ENCODE data around the gene TSPAN5. TPM values are rescaled to one million over a fixed set of nuclear protein-coding genes. Genes with fewer than 3 reads are reported as not detected.

The TSPAN5 gene
- polyA plus RNA-seq, 1 donor (not counting 4 experiments of a cell fraction or from before 2014, with no cell fraction given) = 45.5 TPM

- Histone ChIP-seq H3K4me2 (ENCODE audit: control insufficient read depth, extremely low read depth, insufficient read depth, low read depth, low read length) (peak overlapping the region; percentile 41), H3K79me2 (ENCODE audit: control insufficient read depth, insufficient read depth, low read length) (peaks cover 58% of the 10 kb centered on the region), H2AFZ (ENCODE audit: control insufficient read depth, low read length) (no peak overlapping the region), H3K27me3 (ENCODE audit: control insufficient read depth, extremely low read depth, insufficient read depth, low read length) (no peaks in the 10 kb centered on the region), H3K4me3 (ENCODE audit: control insufficient read depth in 2 of 3, extremely low read depth in 1 of 3, insufficient read depth in 2 of 3, low read depth in 1 of 3, low read length in 3 of 3) (no peak overlapping the region), H4K20me1 (ENCODE audit: control insufficient read depth, extremely low read depth, insufficient read depth, low read length) (no peaks in the 10 kb centered on the region), H3K9me1 (ENCODE audit: control insufficient read depth, extremely low read depth, insufficient read depth, low read length) (no peaks in the 10 kb centered on the region), H3K9ac (ENCODE audit: control insufficient read depth, extremely low read depth, insufficient read depth, low read length) (peak overlapping the region; percentile 3), H3K27ac (ENCODE audit: control insufficient read depth, insufficient read depth, low read length) (peak overlapping the region; percentile 36), H3K4me1 (ENCODE audit: control insufficient read depth, extremely low read depth, insufficient read depth, low read length) (peaks cover 21% of the 10 kb centered on the region), H3K9me3 (ENCODE audit: control insufficient read depth, low read depth, low read length) (no peaks in the 10 kb centered on the region), H3K36me3 (ENCODE audit: control insufficient read depth in 2 of 2, extremely low read depth in 1 of 2, insufficient read depth in 2 of 2, low read length in 2 of 2) (no peaks in the 10 kb centered on the region)
- no peak for DNase-seq (ENCODE audit: low read depth, low spot score)
- FAIRE-seq = peak; percentile 81
- dilution Hi-C loops (cut with MboI; ENCODE audit: extremely low pct_ligation_motif_present, low sequenced_read_pairs) = no loop called here
- no peak for TF ChIP-seq CTCF (optimal IDR thresholded peaks at IDR 0.05 in 1 of 3, IDR thresholded peaks at IDR 0.05 in 1 of 3, conservative IDR thresholded peaks at IDR 0.05 in 1 of 3; ENCODE audit: extremely low read depth in 1 of 3, insufficient read depth in 2 of 3, low read length in 3 of 3)
- no peak for TF ChIP-seq EZH2 (IDR thresholded peaks at IDR 0.05; ENCODE audit: low read length)
These were observed 101.1 kb downstream of the TSPAN5 start for GRCh38 chr4:98557194-98557892.

- DNase-seq (ENCODE audit: low read depth, low spot score) (no peak), FAIRE-seq (no peak)
- Histone ChIP-seq H4K20me1 (ENCODE audit: control insufficient read depth, extremely low read depth, insufficient read depth, low read length) (no peaks in the 10 kb centered on the region), H3K79me2 (ENCODE audit: control insufficient read depth, insufficient read depth, low read length) (peaks cover 56% of the 10 kb centered on the region), H3K27me3 (ENCODE audit: control insufficient read depth, extremely low read depth, insufficient read depth, low read length) (no peaks in the 10 kb centered on the region), H3K4me2 (ENCODE audit: control insufficient read depth, extremely low read depth, insufficient read depth, low read depth, low read length) (no peak overlapping the region), H2AFZ (ENCODE audit: control insufficient read depth, low read length) (no peak overlapping the region), H3K36me3 (ENCODE audit: control insufficient read depth in 2 of 2, extremely low read depth in 1 of 2, insufficient read depth in 2 of 2, low read length in 2 of 2) (no peaks in the 10 kb centered on the region), H3K4me1 (ENCODE audit: control insufficient read depth, extremely low read depth, insufficient read depth, low read length) (peaks cover 13% of the 10 kb centered on the region), H3K9me1 (ENCODE audit: control insufficient read depth, extremely low read depth, insufficient read depth, low read length) (no peaks in the 10 kb centered on the region), H3K9ac (ENCODE audit: control insufficient read depth, extremely low read depth, insufficient read depth, low read length) (no peak overlapping the region), H3K9me3 (ENCODE audit: control insufficient read depth, low read depth, low read length) (no peaks in the 10 kb centered on the region), H3K4me3 (ENCODE audit: control insufficient read depth in 2 of 3, extremely low read depth in 1 of 3, insufficient read depth in 2 of 3, low read depth in 1 of 3, low read length in 3 of 3) (no peak overlapping the region), H3K27ac (ENCODE audit: control insufficient read depth, insufficient read depth, low read length) (no peak overlapping the region)
- no peak for TF ChIP-seq CTCF (optimal IDR thresholded peaks at IDR 0.05 in 1 of 3, IDR thresholded peaks at IDR 0.05 in 1 of 3, conservative IDR thresholded peaks at IDR 0.05 in 1 of 3; ENCODE audit: extremely low read depth in 1 of 3, insufficient read depth in 2 of 3, low read length in 3 of 3)
- no peak for TF ChIP-seq EZH2 (IDR thresholded peaks at IDR 0.05; ENCODE audit: low read length)
- dilution Hi-C loops (cut with MboI; ENCODE audit: extremely low pct_ligation_motif_present, low sequenced_read_pairs) = no loop called here
These were observed 102.0 kb downstream of the TSPAN5 start for GRCh38 chr4:98556451-98556850.
